Kidney epithelial cell (primary cell): ENCODE data around the gene NFIA. TPM values are rescaled to one million over a fixed set of nuclear protein-coding genes. Genes with fewer than 3 reads are reported as not detected.

Experiments used
- DNase-seq: peaks from one replicate; pipeline ENCODE4 v3.0.0-alpha.2; 2010; ENCODE audit warnings: low read depth
- H3K27me3 ChIP-seq: 2 replicates; pipeline ENCODE4 v1.6.0; 2011; ENCODE audit warnings: low read length; ENCODE audit not compliant: control insufficient read depth, insufficient read depth
- H3K36me3 ChIP-seq: 2 replicates; pipeline ENCODE4 v1.5.1; 2011; ENCODE audit warnings: low read length; ENCODE audit not compliant: control insufficient read depth, insufficient read depth
- H3K4me3 ChIP-seq: 2 replicates; pipeline ENCODE4 v1.5.1; 2011; ENCODE audit warnings: low read depth, mild to moderate bottlenecking, control low read depth, low read length
- CTCF ChIP-seq: IDR thresholded peaks from 2 replicates; pipeline ENCODE4 v1.5.1; 2011; ENCODE audit warnings: mild to moderate bottlenecking, moderate library complexity, low read length, control low read depth, inconsistent platforms; ENCODE audit not compliant: insufficient read depth, poor library complexity, severe bottlenecking
- total RNA-seq: library from RNA; depleted of rRNA; stranded (reverse); fragments of >200 nt; gene quantifications from 2 replicates; pipeline ENCODE4 v1.2.3, GENCODE V29; 2015

Gene NFIA
- total RNA-seq, 1 donor from 2014 or later = 3.5 TPM

- no peaks in the 10 kb centered on the region for H3K36me3 ChIP-seq
- TF ChIP-seq CTCF = no peak
- H3K4me3 ChIP-seq = no peak overlapping the region
- no peaks in the 10 kb centered on the region for H3K27me3 ChIP-seq
- no peak for DNase-seq
These were observed 291.8 kb downstream of the NFIA start for GRCh38 chr1:61374156-61374555.

GRCh38 chr1:61375082-61375880 lies 292.9 kb downstream of the NFIA start:
- no peak for TF ChIP-seq CTCF
- no peak for DNase-seq

GRCh38 chr1:61376151-61376550 lies 293.8 kb downstream of the NFIA start:
- no peaks in the 10 kb centered on the region for H3K27me3 ChIP-seq
- TF ChIP-seq CTCF = no peak

More at GRCh38 chr1:61375082-61375880, 292.9 kb downstream of the NFIA start:
- H3K36me3 ChIP-seq = no peaks in the 10 kb centered on the region
- H3K27me3 ChIP-seq = no peaks in the 10 kb centered on the region
- no peak overlapping the region for H3K4me3 ChIP-seq

GRCh38 chr1:61377242-61377958 lies 295.0 kb downstream of the NFIA start:
- TF ChIP-seq CTCF = no peak
- Histone ChIP-seq H3K4me3 (no peak overlapping the region), H3K36me3 (no peaks in the 10 kb centered on the region), H3K27me3 (no peaks in the 10 kb centered on the region)
- DNase-seq = no peak

More at GRCh38 chr1:61376151-61376550, 293.8 kb downstream of the NFIA start:
- no peak for DNase-seq
- Histone ChIP-seq H3K36me3 (no peaks in the 10 kb centered on the region), H3K4me3 (no peak overlapping the region)

- Histone ChIP-seq H3K4me3 (no peak overlapping the region), H3K36me3 (no peaks in the 10 kb centered on the region), H3K27me3 (no peaks in the 10 kb centered on the region)
- no peak for TF ChIP-seq CTCF
- no peak for DNase-seq
These were observed 296.3 kb downstream of the NFIA start for GRCh38 chr1:61378494-61379180.
